ENCODE measurements around the gene TRIM65. TPM values are rescaled to one million over a fixed set of nuclear protein-coding genes. Genes with fewer than 3 reads are reported as not detected.
A peak's percentile ranks its signal among the peaks of the same experiment; 100 is the strongest.

The TRIM65 gene
- total and polyA plus RNA-seq, 2 of the 13 experiments (the other 11 are each of a cell fraction or from before 2014, with no cell fraction given), result 10.3 to 22.4 TPM

DNA sequence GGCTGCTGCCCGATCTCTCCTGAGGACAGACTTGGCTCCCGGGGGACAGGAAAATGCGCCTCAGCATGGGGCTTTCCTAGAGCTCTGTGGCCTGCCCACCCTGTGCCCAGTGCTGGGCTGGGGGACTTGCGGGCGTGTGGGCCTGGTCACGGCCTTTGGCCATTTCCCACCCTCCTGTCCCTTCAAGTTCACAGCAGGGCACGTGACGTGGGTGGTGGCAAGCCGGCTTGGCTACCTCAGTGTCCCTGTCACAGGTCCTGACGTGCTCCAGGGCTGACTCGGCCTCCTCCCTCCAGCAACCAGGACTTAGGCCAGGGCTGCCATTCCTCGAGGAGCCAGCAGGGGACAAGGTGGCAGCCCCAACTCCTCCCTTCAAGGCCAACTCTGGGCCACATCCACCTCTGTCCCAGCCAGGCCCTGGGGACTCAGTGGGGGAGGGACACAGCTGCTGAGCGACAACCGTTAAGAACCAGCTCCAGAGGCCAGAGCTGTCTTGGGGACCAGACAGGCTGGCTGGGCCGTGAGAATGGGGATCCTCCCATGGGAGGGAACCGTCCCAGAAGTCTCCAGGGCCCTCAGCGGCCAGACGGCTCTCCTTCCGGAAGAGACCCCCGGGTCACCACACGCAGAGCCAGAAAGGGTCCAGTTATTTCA, 51.6 kb downstream of the TRIM65 start (continued):
- TF ChIP-seq, protein P1, sequence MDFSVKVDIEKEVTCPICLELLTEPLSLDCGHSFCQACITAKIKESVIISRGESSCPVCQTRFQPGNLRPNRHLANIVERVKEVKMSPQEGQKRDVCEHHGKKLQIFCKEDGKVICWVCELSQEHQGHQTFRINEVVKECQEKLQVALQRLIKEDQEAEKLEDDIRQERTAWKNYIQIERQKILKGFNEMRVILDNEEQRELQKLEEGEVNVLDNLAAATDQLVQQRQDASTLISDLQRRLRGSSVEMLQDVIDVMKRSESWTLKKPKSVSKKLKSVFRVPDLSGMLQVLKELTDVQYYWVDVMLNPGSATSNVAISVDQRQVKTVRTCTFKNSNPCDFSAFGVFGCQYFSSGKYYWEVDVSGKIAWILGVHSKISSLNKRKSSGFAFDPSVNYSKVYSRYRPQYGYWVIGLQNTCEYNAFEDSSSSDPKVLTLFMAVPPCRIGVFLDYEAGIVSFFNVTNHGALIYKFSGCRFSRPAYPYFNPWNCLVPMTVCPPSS (IDR thresholded peaks at IDR 0.05), result no peak
- TF ChIP-seq, protein P2, sequence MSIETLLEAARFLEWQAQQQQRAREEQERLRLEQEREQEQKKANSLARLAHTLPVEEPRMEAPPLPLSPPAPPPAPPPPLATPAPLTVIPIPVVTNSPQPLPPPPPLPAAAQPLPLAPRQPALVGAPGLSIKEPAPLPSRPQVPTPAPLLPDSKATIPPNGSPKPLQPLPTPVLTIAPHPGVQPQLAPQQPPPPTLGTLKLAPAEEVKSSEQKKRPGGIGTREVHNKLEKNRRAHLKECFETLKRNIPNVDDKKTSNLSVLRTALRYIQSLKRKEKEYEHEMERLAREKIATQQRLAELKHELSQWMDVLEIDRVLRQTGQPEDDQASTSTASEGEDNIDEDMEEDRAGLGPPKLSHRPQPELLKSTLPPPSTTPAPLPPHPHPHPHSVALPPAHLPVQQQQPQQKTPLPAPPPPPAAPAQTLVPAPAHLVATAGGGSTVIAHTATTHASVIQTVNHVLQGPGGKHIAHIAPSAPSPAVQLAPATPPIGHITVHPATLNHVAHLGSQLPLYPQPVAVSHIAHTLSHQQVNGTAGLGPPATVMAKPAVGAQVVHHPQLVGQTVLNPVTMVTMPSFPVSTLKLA (IDR thresholded peaks at IDR 0.05), result no peak
- TF ChIP-seq, protein P3, sequence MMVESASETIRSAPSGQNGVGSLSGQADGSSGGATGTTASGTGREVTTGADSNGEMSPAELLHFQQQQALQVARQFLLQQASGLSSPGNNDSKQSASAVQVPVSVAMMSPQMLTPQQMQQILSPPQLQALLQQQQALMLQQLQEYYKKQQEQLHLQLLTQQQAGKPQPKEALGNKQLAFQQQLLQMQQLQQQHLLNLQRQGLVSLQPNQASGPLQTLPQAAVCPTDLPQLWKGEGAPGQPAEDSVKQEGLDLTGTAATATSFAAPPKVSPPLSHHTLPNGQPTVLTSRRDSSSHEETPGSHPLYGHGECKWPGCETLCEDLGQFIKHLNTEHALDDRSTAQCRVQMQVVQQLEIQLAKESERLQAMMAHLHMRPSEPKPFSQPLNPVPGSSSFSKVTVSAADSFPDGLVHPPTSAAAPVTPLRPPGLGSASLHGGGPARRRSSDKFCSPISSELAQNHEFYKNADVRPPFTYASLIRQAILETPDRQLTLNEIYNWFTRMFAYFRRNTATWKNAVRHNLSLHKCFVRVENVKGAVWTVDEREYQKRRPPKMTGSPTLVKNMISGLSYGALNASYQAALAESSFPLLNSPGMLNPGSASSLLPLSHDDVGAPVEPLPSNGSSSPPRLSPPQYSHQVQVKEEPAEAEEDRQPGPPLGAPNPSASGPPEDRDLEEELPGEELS (CRISPR knock-in tag; IDR thresholded peaks at IDR 0.05), result 0 out of 2 replicates have a peak, but pooled peaks have one; percentile 45
- TF ChIP-seq ZNF460 (CRISPR knock-in tag; IDR thresholded peaks at IDR 0.05; ENCODE audit: borderline replicate concordance) (peak; percentile 35; the same call in 1 of the 2 replicates), ZNF790 (CRISPR knock-in tag; IDR thresholded peaks at IDR 0.05; ENCODE audit: borderline replicate concordance) (no peak), ZNF296 (CRISPR knock-in tag; conservative IDR thresholded peaks at IDR 0.05) (no peak), ZNF709 (CRISPR knock-in tag; IDR thresholded peaks at IDR 0.05) (no peak), IRX3 (CRISPR knock-in tag; IDR thresholded peaks at IDR 0.05; ENCODE audit: borderline replicate concordance, low read depth) (peak; percentile 71; the same call in 1 of the 2 replicates), YY1 (IDR thresholded peaks at IDR 0.05; ENCODE audit: insufficient read depth, insufficient replicate concordance, low read depth, low read length) (peak; percentile 42), SIN3B (IDR thresholded peaks at IDR 0.05; ENCODE audit: low read length) (0 out of 2 replicates have a peak, but pooled peaks have one; percentile 9), HIVEP1 (CRISPR knock-in tag; IDR thresholded peaks at IDR 0.05) (no peak)
- TF ChIP-seq, protein P4, sequence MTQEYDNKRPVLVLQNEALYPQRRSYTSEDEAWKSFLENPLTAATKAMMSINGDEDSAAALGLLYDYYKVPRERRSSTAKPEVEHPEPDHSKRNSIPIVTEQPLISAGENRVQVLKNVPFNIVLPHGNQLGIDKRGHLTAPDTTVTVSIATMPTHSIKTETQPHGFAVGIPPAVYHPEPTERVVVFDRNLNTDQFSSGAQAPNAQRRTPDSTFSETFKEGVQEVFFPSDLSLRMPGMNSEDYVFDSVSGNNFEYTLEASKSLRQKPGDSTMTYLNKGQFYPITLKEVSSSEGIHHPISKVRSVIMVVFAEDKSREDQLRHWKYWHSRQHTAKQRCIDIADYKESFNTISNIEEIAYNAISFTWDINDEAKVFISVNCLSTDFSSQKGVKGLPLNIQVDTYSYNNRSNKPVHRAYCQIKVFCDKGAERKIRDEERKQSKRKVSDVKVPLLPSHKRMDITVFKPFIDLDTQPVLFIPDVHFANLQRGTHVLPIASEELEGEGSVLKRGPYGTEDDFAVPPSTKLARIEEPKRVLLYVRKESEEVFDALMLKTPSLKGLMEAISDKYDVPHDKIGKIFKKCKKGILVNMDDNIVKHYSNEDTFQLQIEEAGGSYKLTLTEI (CRISPR knock-in tag; conservative IDR thresholded peaks at IDR 0.05), result no peak
- TF ChIP-seq, protein P5, sequence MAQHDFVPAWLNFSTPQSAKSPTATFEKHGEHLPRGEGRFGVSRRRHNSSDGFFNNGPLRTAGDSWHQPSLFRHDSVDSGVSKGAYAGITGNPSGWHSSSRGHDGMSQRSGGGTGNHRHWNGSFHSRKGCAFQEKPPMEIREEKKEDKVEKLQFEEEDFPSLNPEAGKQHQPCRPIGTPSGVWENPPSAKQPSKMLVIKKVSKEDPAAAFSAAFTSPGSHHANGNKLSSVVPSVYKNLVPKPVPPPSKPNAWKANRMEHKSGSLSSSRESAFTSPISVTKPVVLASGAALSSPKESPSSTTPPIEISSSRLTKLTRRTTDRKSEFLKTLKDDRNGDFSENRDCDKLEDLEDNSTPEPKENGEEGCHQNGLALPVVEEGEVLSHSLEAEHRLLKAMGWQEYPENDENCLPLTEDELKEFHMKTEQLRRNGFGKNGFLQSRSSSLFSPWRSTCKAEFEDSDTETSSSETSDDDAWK (CRISPR knock-in tag; IDR thresholded peaks at IDR 0.05), result no peak
- TF ChIP-seq, protein P6, sequence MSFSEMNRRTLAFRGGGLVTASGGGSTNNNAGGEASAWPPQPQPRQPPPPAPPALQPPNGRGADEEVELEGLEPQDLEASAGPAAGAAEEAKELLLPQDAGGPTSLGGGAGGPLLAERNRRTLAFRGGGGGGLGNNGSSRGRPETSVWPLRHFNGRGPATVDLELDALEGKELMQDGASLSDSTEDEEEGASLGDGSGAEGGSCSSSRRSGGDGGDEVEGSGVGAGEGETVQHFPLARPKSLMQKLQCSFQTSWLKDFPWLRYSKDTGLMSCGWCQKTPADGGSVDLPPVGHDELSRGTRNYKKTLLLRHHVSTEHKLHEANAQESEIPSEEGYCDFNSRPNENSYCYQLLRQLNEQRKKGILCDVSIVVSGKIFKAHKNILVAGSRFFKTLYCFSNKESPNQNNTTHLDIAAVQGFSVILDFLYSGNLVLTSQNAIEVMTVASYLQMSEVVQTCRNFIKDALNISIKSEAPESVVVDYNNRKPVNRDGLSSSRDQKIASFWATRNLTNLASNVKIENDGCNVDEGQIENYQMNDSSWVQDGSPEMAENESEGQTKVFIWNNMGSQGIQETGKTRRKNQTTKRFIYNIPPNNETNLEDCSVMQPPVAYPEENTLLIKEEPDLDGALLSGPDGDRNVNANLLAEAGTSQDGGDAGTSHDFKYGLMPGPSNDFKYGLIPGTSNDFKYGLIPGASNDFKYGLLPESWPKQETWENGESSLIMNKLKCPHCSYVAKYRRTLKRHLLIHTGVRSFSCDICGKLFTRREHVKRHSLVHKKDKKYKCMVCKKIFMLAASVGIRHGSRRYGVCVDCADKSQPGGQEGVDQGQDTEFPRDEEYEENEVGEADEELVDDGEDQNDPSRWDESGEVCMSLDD (CRISPR knock-in tag; IDR thresholded peaks at IDR 0.05; ENCODE audit: borderline replicate concordance), result no peak

Measured in HepG2 (cell line).